Measurements from ENCODE around the gene STRN4.
"Not testable (repeated sequence)": the region's sequence is repeated elsewhere in the genome, so short reads cannot be mapped to it uniquely, and the experiment has no call there.

Gene STRN4

GRCh38 chr19:46761418-46761831 lies 15.2 kb upstream of the STRN4 start:
- no peak for TF ChIP-seq CTCF (IDR thresholded peaks at IDR 0.05; ENCODE audit: control insufficient read depth, insufficient read depth, low read depth, low read length, missing control alignments)
- no peak overlapping the region for H3K4me3 ChIP-seq (ENCODE audit: control insufficient read depth, low read depth, low read length)
- no peak for DNase-seq (ENCODE audit: low read depth)

- H3K4me3 ChIP-seq (ENCODE audit: control insufficient read depth, low read depth, low read length); DNase-seq (ENCODE audit: low read depth): not testable (repeated sequence)
Measured at GRCh38 chr19:46760897-46761296, 14.6 kb upstream of the STRN4 start.

GRCh38 chr19:46760363-46760762 lies 14.1 kb upstream of the STRN4 start:
- TF ChIP-seq CTCF (IDR thresholded peaks at IDR 0.05; ENCODE audit: control insufficient read depth, insufficient read depth, low read depth, low read length, missing control alignments): no peak
- no peak for DNase-seq (ENCODE audit: low read depth)
- no peak overlapping the region for H3K4me3 ChIP-seq (ENCODE audit: control insufficient read depth, low read depth, low read length)

- H3K4me3 ChIP-seq (ENCODE audit: control insufficient read depth, low read depth, low read length): no peak overlapping the region
- peak; percentile 99 for DNase-seq (ENCODE audit: low read depth)
- no peak for TF ChIP-seq CTCF (IDR thresholded peaks at IDR 0.05; ENCODE audit: control insufficient read depth, insufficient read depth, low read depth, low read length, missing control alignments)
Measured at GRCh38 chr19:46759817-46760333, 13.6 kb upstream of the STRN4 start.

GRCh38 chr19:46759206-46759605 lies 13.0 kb upstream of the STRN4 start:
- DNase-seq (ENCODE audit: low read depth): no peak

GRCh38 chr19:46756544-46756888 lies 10.3 kb upstream of the STRN4 start:
- H3K4me3 ChIP-seq (ENCODE audit: control insufficient read depth, low read depth, low read length): no peak overlapping the region
- TF ChIP-seq CTCF (IDR thresholded peaks at IDR 0.05; ENCODE audit: control insufficient read depth, insufficient read depth, low read depth, low read length, missing control alignments): no peak
- DNase-seq (ENCODE audit: low read depth): no peak

More at GRCh38 chr19:46759206-46759605, 13.0 kb upstream of the STRN4 start:
- TF ChIP-seq CTCF (IDR thresholded peaks at IDR 0.05; ENCODE audit: control insufficient read depth, insufficient read depth, low read depth, low read length, missing control alignments): no peak
- no peak overlapping the region for H3K4me3 ChIP-seq (ENCODE audit: control insufficient read depth, low read depth, low read length)

- DNase-seq (ENCODE audit: low read depth): no peak
- H3K4me3 ChIP-seq (ENCODE audit: control insufficient read depth, low read depth, low read length): no peak overlapping the region
Measured at GRCh38 chr19:46755853-46756543, 9.7 kb upstream of the STRN4 start.

More at GRCh38 chr19:46755853-46756543, 9.7 kb upstream of the STRN4 start:
- no peak for TF ChIP-seq CTCF (IDR thresholded peaks at IDR 0.05; ENCODE audit: control insufficient read depth, insufficient read depth, low read depth, low read length, missing control alignments)

Data from AG09309 (cell line).